CD4-positive, alpha-beta T cell treated with Interleukin-6 for 4 hours (primary cell): ENCODE measurements around the gene NFILZ.
"Not testable (repeated sequence)": the region's sequence is repeated elsewhere in the genome, so short reads cannot be mapped to it uniquely, and the experiment has no call there.

Source experiments
- DNase-seq: peaks from one replicate; pipeline ENCODE4 v3.0.0-alpha.2; 2020; ENCODE audit warnings: mixed read lengths

Gene NFILZ

DNA sequence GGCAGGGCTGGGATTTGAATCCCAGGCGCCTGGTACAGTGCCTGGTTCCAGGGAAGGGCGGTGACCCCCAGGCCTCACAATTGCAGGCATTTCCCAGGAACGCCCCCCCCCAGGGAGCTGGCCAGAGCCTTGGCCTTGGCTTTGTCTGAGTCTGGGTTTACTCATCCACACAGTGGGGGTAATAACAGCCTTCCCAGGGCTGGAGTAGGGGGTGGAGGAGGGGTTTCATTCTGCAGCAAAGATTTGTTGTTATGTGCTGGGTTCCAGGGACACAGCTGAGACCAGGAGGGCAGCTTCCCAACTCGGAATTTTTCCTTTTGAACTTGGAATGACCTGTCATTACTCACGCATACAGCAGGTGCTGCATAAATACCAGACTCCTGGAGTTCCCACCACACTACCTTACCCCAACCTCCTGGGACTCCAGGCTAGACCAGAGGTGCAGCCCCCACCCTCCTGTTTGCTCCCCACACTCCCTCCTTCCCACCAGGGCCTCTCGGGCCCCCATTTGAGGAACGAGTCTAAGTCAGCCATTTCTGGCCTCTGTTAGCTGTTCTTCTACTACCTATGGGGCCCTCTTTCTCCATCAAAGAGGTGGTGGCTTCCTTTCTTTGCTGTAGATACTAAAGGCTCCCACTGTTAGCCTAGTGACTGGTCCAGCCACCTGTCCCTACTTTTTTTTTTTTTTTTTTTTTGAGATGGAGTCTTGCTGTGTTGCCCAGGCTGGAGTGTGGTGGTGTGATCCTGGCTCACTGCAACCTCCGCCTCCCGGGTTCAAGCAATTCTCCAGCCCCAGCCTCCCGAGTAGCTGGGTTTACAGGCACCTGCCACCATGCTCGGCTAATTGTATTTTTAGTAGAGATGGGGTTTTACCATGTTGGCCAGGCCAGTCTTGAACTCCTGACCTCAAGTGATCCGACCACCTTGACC is 18.3 kb upstream of the NFILZ start:
- DNase-seq, result peak; percentile 10

GRCh38 chr19:8612807-8613171 is 17.6 kb upstream of the NFILZ start:
- no peak for DNase-seq

DNA sequence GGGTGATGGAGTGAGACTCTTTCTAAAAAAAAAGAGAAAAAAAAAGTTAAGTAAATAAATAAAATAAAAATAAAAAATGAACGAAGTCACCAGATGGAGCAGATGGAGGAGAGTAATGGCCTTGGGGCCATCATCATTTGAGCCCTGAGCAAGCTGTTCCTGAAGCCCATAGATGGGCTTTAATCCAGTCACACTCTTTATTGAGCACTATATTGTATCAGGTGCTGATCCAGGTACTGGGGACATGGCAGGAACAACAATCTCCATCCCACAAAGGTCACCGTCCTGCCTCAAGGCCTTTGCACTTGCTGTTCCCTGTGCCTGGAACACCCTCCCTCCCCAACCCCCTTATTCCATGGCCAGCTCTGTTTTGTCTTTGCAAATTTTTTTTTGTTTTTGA is 16.0 kb upstream of the NFILZ start:
- DNase-seq, result no peak

DNA sequence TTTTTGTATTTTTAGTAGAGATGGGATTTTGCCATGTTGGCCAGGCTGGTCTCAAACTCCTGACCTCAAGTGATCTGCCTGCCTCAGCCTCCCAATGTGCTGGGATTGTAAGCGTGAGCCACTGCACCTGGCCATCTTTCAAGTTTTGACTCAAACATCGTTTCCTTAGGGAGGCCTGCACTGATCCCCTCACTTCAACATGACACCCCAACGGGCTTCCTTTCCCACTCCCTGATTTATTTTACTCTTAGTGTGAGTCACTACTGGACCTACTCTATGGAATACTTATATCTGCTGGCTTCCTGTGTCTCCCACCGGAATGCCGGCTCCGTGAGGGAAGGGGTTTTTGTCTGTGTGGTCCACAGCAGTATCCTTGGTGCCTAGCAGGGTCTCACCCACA is 15.4 kb upstream of the NFILZ start:
- DNase-seq, result no peak

DNA sequence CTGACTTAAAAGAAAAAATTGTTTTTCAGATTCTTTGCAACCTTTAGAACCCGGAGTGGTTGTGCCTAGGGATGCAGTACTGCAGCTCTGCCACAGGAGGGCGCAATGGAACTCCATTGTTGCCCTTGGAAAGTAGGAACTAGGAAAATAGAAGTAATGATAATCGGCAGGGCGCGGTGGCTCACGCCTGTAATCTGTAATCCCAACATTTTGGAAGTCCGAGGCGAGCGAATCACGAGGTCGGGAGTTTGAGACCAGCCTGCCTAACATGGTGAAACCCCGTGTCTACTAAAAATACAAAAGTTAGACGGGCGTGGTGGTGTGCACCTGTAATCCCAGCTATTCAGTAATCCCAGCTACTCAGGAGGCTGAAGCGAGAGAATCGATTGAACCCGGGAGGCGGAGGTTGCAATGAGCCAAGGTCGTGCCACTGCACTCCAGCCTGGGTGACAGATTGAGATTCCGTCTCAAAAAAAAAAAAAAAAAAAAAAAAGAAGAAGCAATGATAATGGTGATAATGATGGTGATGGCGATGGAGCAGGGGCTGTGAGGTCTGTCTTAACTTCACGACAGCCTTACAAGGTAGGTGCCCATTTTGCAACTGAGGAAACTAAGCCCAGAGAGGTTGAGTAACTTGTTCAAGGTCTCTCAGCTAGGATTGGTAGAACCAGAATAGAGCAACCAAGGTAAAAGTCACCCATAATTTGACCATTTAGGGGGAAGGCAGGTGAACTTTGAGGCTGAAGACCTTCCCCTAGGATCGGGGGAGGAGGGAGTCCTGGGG is 14.4 kb upstream of the NFILZ start:
- DNase-seq, result peak; percentile 74

DNA sequence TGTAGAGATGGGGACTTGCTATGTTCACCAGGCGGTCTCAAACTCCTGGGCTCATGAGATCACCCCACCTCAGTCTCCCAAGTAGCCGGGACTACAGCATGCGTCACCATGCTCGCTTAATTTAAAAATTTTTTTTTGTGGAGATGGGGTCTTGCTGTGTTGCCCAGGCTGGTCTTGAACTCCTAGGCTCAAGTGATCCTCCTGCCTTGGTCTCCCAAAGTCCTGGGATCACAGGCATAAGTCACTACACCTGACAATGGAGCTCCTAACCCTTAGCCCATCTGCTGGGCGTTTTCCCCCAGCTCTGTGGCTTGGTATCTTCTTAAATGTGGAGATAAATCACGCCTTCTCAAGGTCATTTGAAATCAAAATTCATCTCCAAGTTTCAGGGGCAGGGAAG is 13.6 kb upstream of the NFILZ start:
- no peak for DNase-seq

GRCh38 chr19:8617325-8617724 is 13.1 kb upstream of the NFILZ start:
- not testable (repeated sequence) for DNase-seq

- DNase-seq, result no peak
These were observed 12.4 kb upstream of the NFILZ start for GRCh38 chr19:8617984-8618383.

GRCh38 chr19:8618751-8619150 is 11.7 kb upstream of the NFILZ start:
- no peak for DNase-seq

GRCh38 chr19:8622886-8623285 is 7.5 kb upstream of the NFILZ start:
- peak; percentile 5 for DNase-seq

DNA sequence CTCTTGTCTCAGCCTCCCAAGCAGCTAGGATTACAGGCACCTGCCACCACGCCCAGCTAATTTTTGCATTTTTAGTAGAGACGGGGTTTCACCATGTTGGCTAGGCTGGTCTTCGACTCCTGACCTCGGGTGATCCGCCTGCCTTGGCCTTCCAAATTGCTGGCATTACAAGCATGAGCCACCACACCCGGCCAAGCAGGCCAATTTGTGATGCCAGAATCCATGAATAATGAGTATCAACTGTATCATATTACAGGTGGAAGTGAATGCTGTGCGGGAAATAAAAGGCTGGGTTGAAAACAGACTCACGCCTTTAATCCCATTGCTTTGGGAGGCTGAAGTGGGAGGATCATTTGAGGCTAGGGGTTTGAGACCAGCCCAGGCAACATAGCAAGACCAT is 3.6 kb upstream of the NFILZ start:
- no peak for DNase-seq

GRCh38 chr19:8629184-8629583 is 1.2 kb upstream of the NFILZ start:
- DNase-seq, result no peak

GRCh38 chr19:8630796-8631424 is 477 bp downstream of the NFILZ start:
- no peak for DNase-seq

GRCh38 chr19:8631425-8631819 is 989 bp downstream of the NFILZ start:
- no peak for DNase-seq

DNA sequence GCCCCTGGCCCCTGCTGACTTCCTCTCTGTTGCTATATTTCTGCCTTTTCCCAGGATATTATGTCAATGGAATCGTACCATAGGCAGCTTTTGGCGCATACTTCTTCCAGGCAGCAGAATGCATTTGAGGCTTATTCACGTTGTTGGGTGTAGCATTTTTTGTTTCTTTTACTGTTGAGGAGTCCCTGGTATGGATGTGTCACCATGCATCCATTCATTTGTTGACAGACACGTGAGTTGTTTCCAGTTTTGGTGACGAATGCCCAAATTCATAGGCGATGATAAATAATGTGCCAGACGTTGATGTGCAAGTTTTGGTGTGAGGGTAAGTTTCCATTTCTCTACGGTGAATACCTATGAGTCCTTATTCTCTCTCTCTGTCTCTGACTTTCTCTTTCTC is 5.0 kb downstream of the NFILZ start:
- DNase-seq, result no peak

DNA sequence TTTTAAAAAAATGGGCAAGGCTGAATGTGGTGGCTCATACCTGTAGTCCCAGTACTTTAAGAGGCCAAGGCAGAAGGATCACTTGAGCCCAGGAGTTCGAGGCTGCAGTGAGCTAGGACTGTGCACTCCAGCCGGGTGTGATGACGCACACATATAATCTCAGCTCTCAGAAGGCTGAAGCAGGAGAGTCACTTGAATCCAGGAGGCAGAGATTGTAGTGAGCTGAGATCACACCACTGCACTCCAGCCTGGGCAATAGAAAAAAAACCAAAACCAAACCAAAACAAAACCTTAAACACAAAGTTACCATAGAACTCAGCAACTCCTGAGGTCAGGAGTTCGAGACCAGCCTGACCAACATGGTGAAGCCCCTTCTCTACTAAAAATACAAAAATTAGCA is 6.6 kb downstream of the NFILZ start:
- not testable (repeated sequence) for DNase-seq

GRCh38 chr19:8638078-8638619 is 7.7 kb downstream of the NFILZ start:
- DNase-seq, result no peak

DNA sequence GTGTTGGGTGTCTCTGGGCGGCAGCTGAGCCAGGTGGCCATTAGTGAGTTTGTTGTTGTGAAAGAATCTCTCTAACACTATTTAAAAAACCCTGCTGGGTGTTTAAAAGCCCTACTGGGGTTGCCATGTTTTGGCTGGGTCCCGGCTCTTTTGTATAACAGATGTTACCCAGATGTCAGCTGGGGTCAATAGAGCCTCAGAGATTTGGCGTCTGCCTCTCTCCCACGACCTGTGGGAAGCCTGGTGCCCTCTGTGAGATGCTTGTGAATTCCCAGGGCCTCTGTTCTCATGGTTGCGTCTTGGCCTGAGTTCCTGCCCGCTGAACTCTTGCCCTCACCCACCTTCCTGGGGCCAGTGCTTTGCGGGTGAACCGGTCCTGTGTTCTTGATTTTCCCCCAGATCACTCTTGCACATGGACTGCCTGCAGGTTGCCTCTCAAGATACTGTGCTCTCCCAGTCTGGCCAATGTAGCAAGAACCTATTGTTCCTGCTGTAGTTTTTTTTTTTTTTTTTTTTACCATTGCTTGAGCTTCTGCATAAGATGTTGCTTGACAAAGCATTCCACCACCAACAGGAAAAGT is 9.5 kb downstream of the NFILZ start:
- DNase-seq, result no peak

DNA sequence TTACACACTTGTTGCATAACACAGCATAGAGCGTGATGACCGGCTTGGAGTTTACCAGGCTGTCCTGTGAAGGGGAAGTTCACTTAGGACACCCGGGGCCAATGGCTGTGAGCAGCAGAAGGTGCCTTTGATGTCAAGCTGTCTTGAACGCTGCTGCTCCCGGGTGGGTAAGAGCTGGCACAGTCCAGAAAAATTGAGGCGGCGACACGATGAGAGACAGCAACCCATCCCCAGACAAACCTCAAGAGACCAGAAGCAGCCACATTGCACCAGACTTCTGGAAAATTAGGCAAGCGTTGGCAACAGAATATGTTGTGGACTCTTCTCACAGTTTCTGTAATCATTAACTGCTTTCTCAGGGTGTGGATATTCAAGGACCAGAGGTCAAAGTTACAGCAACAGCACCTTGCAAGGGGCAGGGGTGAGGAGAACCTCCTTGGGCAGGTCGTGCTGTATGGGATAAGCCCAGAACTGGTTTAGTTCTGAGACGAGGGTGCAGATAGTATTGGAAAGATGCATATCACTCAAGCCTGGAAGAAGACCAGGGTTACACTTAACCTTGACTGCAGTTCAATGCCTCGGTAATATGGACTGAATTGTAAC is 10.1 kb downstream of the NFILZ start:
- no peak for DNase-seq

- DNase-seq, result no peak
These were observed 10.9 kb downstream of the NFILZ start for GRCh38 chr19:8641221-8641907.

DNA sequence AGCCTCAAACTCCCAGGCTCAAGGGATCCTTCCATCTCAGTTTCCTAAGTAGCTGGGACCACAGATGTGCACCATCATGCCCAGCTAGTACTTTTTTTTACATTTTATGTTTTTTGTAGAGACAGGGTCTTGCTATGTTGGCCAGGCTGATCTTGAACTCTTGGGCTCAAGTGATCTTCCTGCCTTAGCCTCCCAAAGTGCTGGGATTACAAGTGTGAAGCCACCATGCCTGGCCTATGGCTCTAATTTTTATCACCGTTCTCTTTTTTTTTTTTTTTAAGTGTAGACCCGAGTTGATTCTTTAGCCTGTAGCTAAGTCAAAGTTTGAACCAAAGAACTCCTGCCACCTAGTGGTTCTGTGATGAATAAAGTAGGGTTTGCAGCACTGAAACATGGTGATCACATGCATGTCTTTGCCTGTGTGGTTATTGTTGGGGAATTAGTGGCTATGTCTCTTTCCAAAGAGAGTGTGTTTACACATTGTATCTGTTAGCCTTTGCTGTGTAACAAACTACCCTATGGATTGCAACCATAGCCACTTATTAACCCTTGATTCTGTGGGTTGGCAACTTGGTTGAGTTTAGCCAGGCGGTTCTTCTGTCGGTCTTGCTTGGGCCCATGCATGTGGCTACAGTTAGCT is 11.6 kb downstream of the NFILZ start:
- peak; percentile 36 for DNase-seq
